Cardiac fibroblast (primary cell): ENCODE measurements around the gene KRR1.

Experiments used
- DNase-seq, 2 donors: peaks; one replicate each; pipeline versions ENCODE4 v3.0.0 to v3.0.0-alpha.2; 2010; ENCODE audit warnings: low read depth in 2 of 2
- H3K4me3 ChIP-seq, 2 donors: replicated peaks in 1 of 2; 1 replicate in 1 of 2; 2 replicates in 1 of 2; pipeline ENCODE4 v1.5.1; 2011; ENCODE audit warnings: low read depth in 2 of 2, low read length in 2 of 2, mild to moderate bottlenecking in 2 of 2, moderate library complexity in 1 of 2
- CTCF ChIP-seq: IDR thresholded peaks from one replicate; pipeline ENCODE4 v1.5.1; 2011; ENCODE audit warnings: low read depth, mild to moderate bottlenecking, low read length, inconsistent platforms

The KRR1 gene

DNA sequence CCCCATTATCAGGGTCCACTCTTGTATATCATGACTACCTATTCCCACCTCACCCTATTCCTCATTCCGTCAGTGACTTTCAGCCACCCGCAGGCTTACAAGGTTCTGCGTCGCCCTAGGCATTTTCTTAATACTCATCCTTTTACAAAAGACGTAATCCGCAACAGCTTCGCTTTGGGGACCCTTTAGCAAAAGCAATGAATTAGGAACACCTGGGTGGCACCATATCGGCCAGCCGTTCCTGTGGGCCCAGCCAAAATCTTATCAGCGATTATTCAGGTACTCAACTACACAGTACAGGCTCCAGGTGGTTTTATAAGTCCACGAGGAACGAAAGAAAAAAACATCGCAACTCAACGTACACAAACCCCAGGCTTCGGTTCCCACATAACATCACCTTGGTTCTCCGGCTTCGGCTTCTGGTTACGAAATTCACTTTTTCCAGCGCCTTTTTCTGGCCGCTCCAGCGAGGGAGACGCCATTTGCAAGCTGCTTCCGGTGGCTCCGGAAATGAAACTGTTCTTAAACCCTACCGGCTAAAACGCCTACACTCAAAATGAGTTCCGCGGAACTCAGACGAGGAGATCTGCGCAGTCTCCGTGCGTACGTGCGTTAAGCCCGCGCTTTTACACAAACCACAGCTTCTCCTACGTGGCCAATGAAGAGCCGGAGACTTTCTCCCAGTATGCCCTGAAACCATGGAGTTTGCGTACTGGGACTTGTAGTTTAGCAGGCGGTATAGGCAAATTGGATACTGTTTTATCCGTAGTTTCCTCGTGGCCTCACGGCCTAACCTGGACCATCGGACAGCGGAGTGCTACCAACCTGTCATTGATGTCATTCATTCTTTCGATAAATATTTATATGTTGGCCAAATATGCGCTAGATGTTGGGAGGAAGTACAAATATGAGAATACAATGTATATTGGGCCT lies at the start of gene KRR1:
TSS of gene KRR1 (minus strand) at position 494 of the 933 bp plus-strand sequence. CDS start at position 482, 12 bp downstream.
- peak; percentile 3 for TF ChIP-seq CTCF
- peak; percentile 99 for DNase-seq
- peak within 1 kb of the TSS; percentile 76 to 80 for H3K4me3 ChIP-seq

GRCh38 chr12:75560167-75560566 lies 48.8 kb upstream of the KRR1 start:
- no peak overlapping the region for H3K4me3 ChIP-seq
- DNase-seq, result peak; percentile 76 to 84

GRCh38 chr12:75558287-75558686 lies 46.9 kb upstream of the KRR1 start:
- DNase-seq, result no peak
- no peak overlapping the region for H3K4me3 ChIP-seq
- TF ChIP-seq CTCF, result no peak

More at GRCh38 chr12:75560167-75560566, 48.8 kb upstream of the KRR1 start:
- TF ChIP-seq CTCF, result peak; percentile 55

GRCh38 chr12:75556311-75556899 lies 45.0 kb upstream of the KRR1 start:
- peak in 1 of 2 donors; percentile 10 for DNase-seq
- no peak for TF ChIP-seq CTCF

GRCh38 chr12:75554556-75554880 lies 43.1 kb upstream of the KRR1 start:
- H3K4me3 ChIP-seq, result no peak overlapping the region
- peak in 1 of 2 donors; percentile 35 for DNase-seq
- TF ChIP-seq CTCF, result no peak

More at GRCh38 chr12:75556311-75556899, 45.0 kb upstream of the KRR1 start:
- H3K4me3 ChIP-seq, result no peak overlapping the region

DNA sequence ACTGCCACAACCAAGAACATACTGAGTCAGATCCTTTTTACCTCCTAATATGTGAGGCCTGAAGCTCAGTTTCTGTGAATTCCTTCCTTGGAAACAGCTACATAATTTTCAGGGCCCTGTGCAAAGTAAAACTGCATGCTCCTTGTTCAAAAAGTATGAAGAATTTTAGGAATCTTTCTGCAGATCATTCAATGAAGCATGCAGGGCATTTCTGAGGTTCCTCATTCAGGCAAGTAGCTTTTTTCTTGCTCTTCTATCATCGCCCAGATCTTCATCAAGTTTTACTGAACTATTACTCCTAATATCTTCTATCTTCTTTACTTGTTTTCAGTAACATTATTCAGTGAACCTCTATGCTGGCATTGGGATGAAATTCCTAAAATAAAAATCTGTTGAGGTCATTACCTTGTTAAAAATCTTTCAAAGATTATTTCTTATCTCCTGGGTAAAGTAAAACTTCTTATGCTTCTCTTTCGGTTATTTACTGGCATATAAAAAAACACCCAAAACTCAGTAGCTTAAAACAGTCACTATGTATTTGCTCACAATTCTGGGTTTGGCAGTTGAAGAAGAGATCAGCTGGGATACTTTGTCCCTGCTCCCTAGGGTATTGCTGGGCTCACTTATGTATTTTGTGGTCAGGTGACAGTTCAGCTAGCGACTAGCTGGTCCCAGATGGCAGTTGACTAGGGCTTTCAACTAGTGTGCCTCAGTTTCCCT lies 42.6 kb upstream of the KRR1 start:
- peak in 1 of 2 donors; percentile 26 for DNase-seq
- no peak for TF ChIP-seq CTCF
- no peak overlapping the region for H3K4me3 ChIP-seq
